Lung microvascular endothelial cell (primary cell): ENCODE results near the gene DENND1B. TPM values are rescaled to one million over a fixed set of nuclear protein-coding genes. Genes with fewer than 3 reads are reported as not detected.
A peak's percentile ranks its signal among the peaks of the same experiment; 100 is the strongest.

Experiments used
- DNase-seq, 2 donors: peaks; one replicate each; pipeline versions ENCODE4 v3.0.0 to v3.0.0-alpha.2; 2010; ENCODE audit warnings: low read depth in 2 of 2
- total RNA-seq: library from RNA; depleted of rRNA; stranded (reverse); fragments of >200 nt; gene quantifications from 2 replicates; pipeline ENCODE4 v1.2.1, GENCODE V29; 2014

Gene DENND1B
- total RNA-seq, 1 donor from 2014 or later = 2.8 TPM

DNA sequence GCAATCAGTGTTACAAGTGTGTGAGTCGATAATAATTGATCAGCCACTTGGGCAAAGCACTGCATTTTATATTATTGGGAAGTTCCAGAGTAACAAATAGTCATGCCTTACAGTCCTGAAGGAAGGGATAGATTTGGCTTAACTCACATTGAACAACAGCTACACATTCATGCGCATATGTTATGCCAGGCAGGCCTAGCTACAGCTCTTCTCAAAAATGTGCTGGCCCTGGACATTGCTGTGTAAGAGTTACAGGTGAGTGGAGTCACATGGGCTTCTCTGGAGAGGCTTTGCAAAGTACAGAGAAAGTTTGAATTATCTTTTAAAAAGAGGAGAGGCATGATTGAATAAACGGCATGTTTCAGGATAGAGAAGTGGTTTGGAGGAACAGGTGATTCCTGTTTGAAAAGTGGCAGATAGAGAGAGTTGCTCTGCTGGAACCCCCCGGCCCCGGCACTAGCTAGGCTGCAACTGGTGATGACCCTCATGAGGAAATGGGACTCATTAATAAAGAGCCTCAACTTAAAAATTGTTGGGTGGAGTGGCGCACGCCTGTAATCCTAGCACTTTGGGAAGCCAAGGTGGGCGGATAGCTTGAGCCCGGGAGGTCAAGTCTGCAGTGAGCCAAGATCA is 306.6 kb downstream of the DENND1B start:
- no peak for DNase-seq

DNA sequence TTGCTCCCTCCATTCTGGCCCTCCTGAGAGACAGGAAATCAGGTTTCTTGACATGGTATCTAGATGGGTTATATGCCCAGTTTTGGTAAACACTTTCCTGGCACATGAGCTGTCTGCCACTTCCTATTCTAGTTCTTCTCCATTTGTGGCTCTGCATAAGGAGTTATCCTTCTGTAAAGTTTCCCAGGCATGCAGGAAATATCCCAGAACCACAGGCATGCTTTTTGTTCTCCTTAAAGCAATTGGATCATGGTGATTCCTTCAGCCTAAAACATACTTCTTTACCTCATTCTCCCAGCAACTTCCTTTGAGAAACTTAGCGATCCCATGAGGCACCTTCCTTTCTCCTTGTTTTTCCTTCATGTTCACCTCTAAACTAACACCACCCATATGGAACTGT is 307.4 kb downstream of the DENND1B start:
- peak in 1 of 2 donors; percentile 6 for DNase-seq

DNA sequence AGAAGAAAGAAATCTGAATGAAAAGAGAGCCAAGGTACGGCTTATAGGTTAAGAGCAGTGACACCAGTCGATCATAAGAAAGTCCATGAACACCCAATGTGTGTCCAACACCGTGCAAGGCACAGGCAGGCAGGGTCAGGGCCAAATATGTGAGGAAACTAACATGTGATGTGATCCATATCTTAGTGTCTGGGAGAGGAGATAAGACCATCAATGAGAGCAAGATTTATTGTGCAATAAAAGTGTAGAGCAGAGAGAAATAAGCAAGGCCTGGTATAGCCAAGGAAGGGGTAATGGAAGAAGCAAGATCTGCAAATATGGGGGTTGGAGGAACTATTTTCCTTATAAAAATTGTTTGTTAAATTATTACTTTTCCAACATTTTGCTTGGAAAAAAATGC is 308.5 kb downstream of the DENND1B start:
- DNase-seq = no peak

DNA sequence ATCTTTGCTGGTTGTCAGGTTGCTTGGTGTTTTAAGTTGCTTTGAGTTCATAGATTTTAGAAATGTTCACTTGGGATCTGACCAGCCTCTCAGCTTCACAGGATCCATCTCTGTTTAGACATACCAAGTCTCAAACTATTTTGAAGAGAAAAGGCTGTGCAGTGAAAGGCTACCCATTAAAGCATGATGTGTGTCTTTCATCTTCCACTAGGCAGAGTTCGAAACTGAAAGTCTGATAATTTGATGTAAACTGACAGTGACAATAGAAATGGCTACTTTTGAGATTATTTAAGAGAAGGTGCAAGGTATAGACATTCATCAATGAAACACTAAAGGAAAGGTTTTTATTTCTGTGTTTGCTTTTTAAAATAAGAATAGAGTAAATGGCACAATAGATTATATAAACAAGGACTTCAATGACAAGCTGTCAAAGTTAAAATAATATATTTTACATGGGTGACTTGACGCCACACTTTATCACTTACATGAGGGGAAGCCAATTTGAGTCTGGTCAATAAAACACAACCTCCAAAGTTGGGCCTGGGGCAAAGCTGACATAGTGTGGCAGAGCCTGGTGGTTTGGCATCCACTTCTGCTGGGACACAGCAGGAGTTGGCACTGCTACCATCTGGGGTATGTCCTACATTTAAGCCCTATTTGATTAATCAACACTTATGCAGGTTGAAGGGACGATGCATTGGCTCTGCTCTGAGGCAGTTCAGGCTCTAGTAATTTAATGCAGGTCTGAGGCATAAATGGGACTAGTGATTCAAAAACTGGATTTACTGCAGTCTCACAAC is 309.6 kb downstream of the DENND1B start:
- no peak for DNase-seq

DNA sequence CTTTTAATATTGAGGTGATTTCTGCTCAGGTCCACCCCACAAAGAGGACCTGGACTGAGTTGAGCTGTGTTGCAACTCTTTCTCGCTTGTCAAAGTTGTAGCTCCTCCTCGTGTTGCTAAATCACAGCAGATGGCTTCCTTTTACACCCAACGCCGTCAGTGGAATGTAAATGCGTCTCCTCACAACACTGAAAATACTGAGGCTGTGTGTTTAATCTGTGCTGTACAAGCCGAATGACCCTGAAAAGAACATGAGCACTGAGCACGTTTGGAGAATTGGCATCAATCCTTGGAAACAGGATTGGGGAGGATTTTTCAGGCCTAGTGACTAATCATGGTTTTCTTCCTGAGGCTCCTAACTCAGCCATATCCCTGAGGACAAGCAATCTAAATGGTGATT is 311.2 kb downstream of the DENND1B start:
- DNase-seq = no peak

DNA sequence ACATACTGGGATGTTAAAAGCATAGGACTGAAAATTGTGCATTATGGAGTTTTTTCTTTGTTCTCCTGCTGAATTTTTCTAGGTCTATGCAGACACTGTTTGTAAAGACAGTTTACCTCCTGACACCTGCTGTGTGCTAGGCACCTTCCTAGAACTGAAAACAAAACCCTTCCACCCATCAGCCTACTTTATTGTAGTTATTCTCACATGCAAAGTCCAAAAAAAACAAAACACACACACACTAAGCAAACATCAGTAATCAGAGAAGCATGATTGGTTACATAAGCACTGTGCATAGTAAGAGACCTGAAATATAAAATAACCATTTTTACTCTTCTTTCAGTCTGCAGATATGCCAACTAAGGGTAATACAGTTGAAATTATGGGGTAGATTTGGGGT is 312.1 kb downstream of the DENND1B start:
- no peak for DNase-seq

DNA sequence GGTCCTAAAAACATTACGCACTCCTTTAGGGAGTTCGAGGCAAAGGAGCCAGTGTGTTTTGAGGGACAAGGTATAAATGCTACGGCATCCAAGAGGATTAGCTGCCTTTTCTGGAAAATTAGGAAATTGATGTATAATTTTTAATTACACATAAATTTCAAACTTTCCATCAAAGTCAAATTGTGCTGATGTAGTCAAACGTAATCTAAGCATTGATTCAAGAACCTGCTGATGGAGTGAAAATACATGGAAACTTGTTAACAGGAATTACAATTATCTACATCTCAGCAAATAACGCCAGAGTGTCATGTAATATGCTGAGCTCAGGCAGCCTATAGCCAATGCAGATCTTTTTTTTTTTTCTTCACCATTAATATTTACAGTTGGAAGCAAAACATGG is 312.7 kb downstream of the DENND1B start:
- DNase-seq = no peak

Other genes starting within 250 kb of the DENND1B start
- 3.4 and 3.5 TPM in 2 replicates for gene C1orf53, start 127.2 kb upstream of the DENND1B start, total RNA-seq
- gene LHX9, start 141.9 kb upstream of the DENND1B start, total RNA-seq = not detected in 2 replicates